Stimulated activated CD8-positive, alpha-beta memory T cell treated with anti-CD3 and anti-CD28 coated beads, Interleukin-2, amount 100 ng/mL, for 1 hour (primary cell): Measurements from ENCODE around the gene TFB1M.
"Not testable (repeated sequence)": the region's sequence is repeated elsewhere in the genome, so short reads cannot be mapped to it uniquely, and the experiment has no call there.

Experiments
- DNase-seq, 2 donors: peaks; one replicate each; pipeline ENCODE4 v3.0.0-alpha.2; 2020; ENCODE audit warnings: low read depth in 2 of 2

TFB1M gene

GRCh38 chr6:155301867-155302266 is 12.4 kb downstream of the TFB1M start:
- no peak for DNase-seq

GRCh38 chr6:155297669-155298068 is 16.6 kb downstream of the TFB1M start:
- DNase-seq: no peak

GRCh38 chr6:155292711-155293110 is 21.6 kb downstream of the TFB1M start:
- DNase-seq: no peak

- no peak for DNase-seq
These were observed 23.0 kb downstream of the TFB1M start for GRCh38 chr6:155291291-155291690.

GRCh38 chr6:155290491-155290890 is 23.8 kb downstream of the TFB1M start:
- no peak for DNase-seq

GRCh38 chr6:155287762-155288161 is 26.5 kb downstream of the TFB1M start:
- no peak for DNase-seq

- no peak for DNase-seq
These were observed 29.5 kb downstream of the TFB1M start for GRCh38 chr6:155284775-155285174.

GRCh38 chr6:155278319-155279049 is 35.8 kb downstream of the TFB1M start:
- no peak for DNase-seq

- DNase-seq: no peak
These were observed 37.6 kb downstream of the TFB1M start for GRCh38 chr6:155276638-155277037.

- DNase-seq: no peak
These were observed 38.3 kb downstream of the TFB1M start for GRCh38 chr6:155275808-155276480.

- no peak for DNase-seq
These were observed 39.8 kb downstream of the TFB1M start for GRCh38 chr6:155274533-155274932.

- no peak for DNase-seq
These were observed 40.2 kb downstream of the TFB1M start for GRCh38 chr6:155274106-155274505.

- no peak for DNase-seq
These were observed 40.9 kb downstream of the TFB1M start for GRCh38 chr6:155273431-155273830.

- no peak for DNase-seq
These were observed 41.7 kb downstream of the TFB1M start for GRCh38 chr6:155272353-155273232.

- DNase-seq: no peak
These were observed 43.1 kb downstream of the TFB1M start for GRCh38 chr6:155271145-155271544.

GRCh38 chr6:155270561-155271091 is 43.7 kb downstream of the TFB1M start:
- no peak for DNase-seq

- DNase-seq: no peak
These were observed 44.5 kb downstream of the TFB1M start for GRCh38 chr6:155269765-155270164.

- not testable (repeated sequence) for DNase-seq
These were observed 46.0 kb downstream of the TFB1M start for GRCh38 chr6:155268088-155268867.

- no peak for DNase-seq
These were observed 46.9 kb downstream of the TFB1M start for GRCh38 chr6:155267411-155267810.

GRCh38 chr6:155265843-155266535 is 48.3 kb downstream of the TFB1M start:
- no peak for DNase-seq
